Measurements from ENCODE around the gene ENTPD6. TPM values are rescaled to one million over a fixed set of nuclear protein-coding genes. Genes with fewer than 3 reads are reported as not detected.
"Not testable (repeated sequence)": the region's sequence is repeated elsewhere in the genome, so short reads cannot be mapped to it uniquely, and the experiment has no call there.

The ENTPD6 gene
- total and polyA plus RNA-seq, 9 donors: 29.5 to 44.3 (median 33.8) TPM

DNA sequence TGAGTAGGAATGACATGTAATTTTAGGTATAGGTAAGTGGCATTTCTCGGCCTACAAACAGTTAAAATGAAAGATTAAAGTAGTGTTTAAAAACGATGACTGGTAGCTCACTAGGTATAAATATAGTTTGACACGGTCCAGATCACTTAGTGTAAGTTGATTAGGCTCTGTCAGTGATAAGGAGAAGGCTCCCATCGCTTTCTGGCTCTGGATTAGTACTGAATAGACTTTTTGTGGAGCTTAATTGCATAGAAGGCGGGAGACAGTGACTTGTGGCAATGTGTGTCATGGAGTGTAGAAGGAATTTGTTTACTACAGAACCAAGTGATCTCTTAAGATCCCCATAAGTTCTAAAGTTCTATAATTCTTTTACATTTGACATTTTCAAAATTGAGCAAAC is 59.1 kb downstream of the ENTPD6 start:
- H3K27ac ChIP-seq (ENCODE audit: low read length): no peak overlapping the region
- peaks cover 4% of the 10 kb centered on the region for H3K4me1 ChIP-seq (ENCODE audit: control insufficient read depth, insufficient read depth, low read length)
- peaks cover 6% of the 10 kb centered on the region for H3K36me3 ChIP-seq (ENCODE audit: control insufficient read depth, insufficient read depth, low read length)
- WGBS (ENCODE audit: insufficient coverage): 72% methylated on average over 4 of the region's 5 CpGs
- H3K27me3 ChIP-seq (ENCODE audit: control insufficient read depth, insufficient read depth, low read length): no peaks in the 10 kb centered on the region
- H3K9me3 ChIP-seq (replicated peaks; ENCODE audit: control insufficient read depth, low read depth, low read length): no peaks in the 10 kb centered on the region
- H3K4me3 ChIP-seq (ENCODE audit: low read length): no peak overlapping the region
- DNase-seq: no peak

DNA sequence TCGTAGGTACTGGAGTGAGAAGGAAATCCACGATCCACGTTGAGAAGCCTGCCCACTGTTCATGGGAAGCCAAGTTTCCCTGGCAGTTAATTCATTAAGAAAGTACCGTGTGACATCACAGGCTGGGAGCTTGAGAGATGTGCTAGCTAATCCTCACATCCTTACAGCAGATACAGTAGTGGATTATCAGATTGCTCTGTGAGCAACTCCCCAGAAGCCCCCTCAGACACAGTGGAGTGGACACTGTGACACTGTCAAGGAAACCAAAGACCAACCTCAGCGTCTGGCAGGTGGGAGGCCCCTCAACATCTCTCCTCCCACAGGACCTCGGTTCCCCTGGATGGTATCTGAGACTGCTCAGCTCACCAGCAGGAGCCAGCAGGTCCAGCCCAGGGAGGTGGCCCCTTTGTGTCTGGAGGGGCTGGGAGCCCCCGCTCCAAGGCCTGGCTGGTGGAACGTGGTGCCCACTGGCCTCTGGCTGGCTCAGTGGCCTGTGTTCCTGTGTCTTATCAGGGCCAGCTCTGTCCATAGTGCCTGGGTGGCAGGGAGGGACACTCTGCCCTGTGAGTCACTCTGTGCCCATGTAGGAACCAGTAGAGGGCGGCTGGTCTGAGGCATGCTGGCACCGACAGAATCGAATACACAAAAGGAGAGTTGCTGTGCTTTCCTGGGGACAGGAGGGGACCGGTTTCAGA is 59.6 kb downstream of the ENTPD6 start:
- no peaks in the 10 kb centered on the region for H3K4me1 ChIP-seq (ENCODE audit: control insufficient read depth, insufficient read depth, low read length)
- no peak overlapping the region for H3K27ac ChIP-seq (ENCODE audit: low read length)
- 88% methylated on average over 6 of the region's 12 CpGs for WGBS (ENCODE audit: insufficient coverage)
- no peaks in the 10 kb centered on the region for H3K9me3 ChIP-seq (replicated peaks; ENCODE audit: control insufficient read depth, low read depth, low read length)
- H3K27me3 ChIP-seq (ENCODE audit: control insufficient read depth, insufficient read depth, low read length): no peaks in the 10 kb centered on the region
- DNase-seq: no peak
- peaks cover 10% of the 10 kb centered on the region for H3K36me3 ChIP-seq (ENCODE audit: control insufficient read depth, insufficient read depth, low read length)
- no peak overlapping the region for H3K4me3 ChIP-seq (ENCODE audit: low read length)

DNA sequence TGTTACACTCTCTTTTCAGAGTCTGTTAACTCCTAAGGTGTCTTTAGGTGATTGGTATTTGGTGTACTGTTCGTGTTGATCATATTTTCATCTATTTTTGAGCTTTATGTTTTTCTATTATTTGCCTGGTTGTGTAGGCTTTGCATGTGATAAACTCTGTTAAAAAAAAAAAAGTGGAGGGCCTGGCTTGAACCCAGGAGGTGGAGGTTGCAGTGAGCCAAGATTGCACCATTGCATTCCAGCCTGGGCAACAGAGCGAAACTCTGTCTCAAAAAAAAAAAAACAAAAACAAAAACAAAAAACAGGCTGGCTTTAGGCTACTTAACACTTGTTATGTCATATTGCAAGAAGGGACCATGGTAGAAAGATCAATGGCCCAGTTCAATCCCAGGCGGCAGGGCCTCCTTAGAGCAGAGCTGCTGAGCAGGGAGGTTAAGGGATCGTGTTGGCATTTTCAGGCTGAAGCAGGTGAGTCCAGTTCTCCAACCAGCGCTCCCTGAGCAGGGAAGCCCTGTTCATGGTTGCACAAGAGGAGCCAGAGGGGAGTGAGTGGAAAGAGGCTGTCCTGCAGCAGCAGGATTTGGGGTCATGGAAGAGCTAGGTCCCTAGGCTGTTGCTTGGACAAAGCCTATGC is 60.8 kb downstream of the ENTPD6 start:
- no peaks in the 10 kb centered on the region for H3K4me1 ChIP-seq (ENCODE audit: control insufficient read depth, insufficient read depth, low read length)
- DNase-seq: no peak
- no peak overlapping the region for H3K27ac ChIP-seq (ENCODE audit: low read length)

DNA sequence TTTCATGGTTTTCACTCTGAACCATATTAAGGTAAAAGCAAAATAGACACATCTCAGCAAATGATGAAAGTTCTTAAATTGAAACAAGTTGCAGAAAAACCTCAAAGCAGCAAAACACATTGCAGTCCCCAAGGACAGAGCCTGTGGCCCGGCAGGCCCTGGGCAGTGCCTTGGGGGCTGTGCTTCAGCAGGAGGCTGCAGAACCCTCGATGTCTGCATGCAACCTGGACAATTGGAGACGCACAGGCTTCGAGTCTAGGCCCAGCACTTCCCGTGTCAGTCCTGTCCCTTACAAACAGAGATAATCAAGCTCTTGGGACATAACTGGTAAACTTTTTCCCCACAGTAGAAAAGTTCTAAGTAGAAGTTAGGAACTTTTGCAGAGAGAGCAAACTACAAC is 61.6 kb downstream of the ENTPD6 start:
- whole genome bisulfite sequencing (ENCODE audit: insufficient coverage): 78% methylated on average over 2 of the region's 5 CpGs
- no peak overlapping the region for H3K27ac ChIP-seq (ENCODE audit: low read length)
- no peak for DNase-seq
- H3K4me1 ChIP-seq (ENCODE audit: control insufficient read depth, insufficient read depth, low read length): no peaks in the 10 kb centered on the region
- H3K27me3 ChIP-seq (ENCODE audit: control insufficient read depth, insufficient read depth, low read length): no peaks in the 10 kb centered on the region
- H3K4me3 ChIP-seq (ENCODE audit: low read length): no peak overlapping the region
- no peaks in the 10 kb centered on the region for H3K9me3 ChIP-seq (replicated peaks; ENCODE audit: control insufficient read depth, low read depth, low read length)
- H3K36me3 ChIP-seq (ENCODE audit: control insufficient read depth, insufficient read depth, low read length): peaks cover 19% of the 10 kb centered on the region

More for the DNA sequence above, 60.8 kb downstream of the ENTPD6 start:
- 92% methylated on average over 2 of the region's 5 CpGs for WGBS (ENCODE audit: insufficient coverage)
- H3K9me3 ChIP-seq (replicated peaks; ENCODE audit: control insufficient read depth, low read depth, low read length): no peaks in the 10 kb centered on the region
- no peak overlapping the region for H3K4me3 ChIP-seq (ENCODE audit: low read length)
- H3K36me3 ChIP-seq (ENCODE audit: control insufficient read depth, insufficient read depth, low read length): peaks cover 19% of the 10 kb centered on the region
- no peaks in the 10 kb centered on the region for H3K27me3 ChIP-seq (ENCODE audit: control insufficient read depth, insufficient read depth, low read length)

DNA sequence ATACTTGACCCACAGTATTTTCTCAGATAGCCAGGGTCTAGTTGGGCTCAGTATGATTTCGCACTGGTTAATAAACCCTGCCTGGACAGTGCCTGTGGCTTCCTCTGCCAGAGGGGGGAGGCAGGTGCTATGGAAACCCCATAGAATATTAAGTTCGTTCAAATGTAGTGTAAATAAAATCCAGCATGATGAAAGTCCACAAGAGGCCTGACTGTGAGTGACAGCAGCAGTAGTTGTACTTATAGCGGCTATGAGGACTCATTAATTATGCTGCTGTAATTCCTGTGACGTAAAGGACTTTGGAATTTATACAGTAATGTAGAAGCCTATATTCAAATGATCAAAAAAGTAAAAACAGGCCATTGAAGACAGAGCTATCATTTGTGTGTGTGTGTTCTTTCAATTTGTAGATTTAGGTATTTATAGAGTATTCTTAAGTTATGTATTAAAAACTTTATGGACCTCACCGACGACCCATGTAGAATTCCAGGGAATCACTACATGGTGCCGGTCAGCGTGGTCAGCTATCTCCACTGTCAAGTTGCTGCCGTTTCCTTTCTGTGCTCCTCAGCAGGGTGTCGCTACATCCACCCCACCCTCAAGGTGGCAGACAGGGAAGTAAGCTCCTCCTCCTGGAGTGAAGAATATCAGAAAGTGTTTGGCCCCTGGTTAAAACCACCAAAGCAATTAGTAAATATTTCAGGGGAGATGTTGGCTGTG is 62.4 kb downstream of the ENTPD6 start:
- peaks cover 19% of the 10 kb centered on the region for H3K36me3 ChIP-seq (ENCODE audit: control insufficient read depth, insufficient read depth, low read length)
- no peak overlapping the region for H3K27ac ChIP-seq (ENCODE audit: low read length)
- H3K4me3 ChIP-seq (ENCODE audit: low read length): no peak overlapping the region
- no peaks in the 10 kb centered on the region for H3K4me1 ChIP-seq (ENCODE audit: control insufficient read depth, insufficient read depth, low read length)
- DNase-seq: no peak
- 88% methylated on average over 4 of the region's 10 CpGs for WGBS (ENCODE audit: insufficient coverage)
- H3K27me3 ChIP-seq (ENCODE audit: control insufficient read depth, insufficient read depth, low read length): no peaks in the 10 kb centered on the region
- no peaks in the 10 kb centered on the region for H3K9me3 ChIP-seq (replicated peaks; ENCODE audit: control insufficient read depth, low read depth, low read length)

DNA sequence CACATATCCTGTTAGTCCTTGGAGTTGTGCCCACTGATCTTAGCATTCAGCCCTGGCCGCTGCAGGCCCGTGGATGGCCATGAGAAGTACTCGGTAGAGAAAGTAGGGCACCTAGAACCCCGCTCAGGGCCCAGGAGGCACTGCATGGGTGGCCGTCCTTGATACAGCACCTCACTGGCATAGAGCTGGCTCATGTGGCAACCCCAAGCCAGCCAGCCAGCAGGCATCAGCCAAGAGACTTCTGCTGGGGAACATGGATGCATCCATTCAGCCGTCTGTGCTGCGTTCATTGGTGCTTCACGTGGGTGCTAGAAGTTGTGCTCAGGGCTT is 62.9 kb downstream of the ENTPD6 start:
- no peaks in the 10 kb centered on the region for H3K9me3 ChIP-seq (replicated peaks; ENCODE audit: control insufficient read depth, low read depth, low read length)
- no peaks in the 10 kb centered on the region for H3K4me1 ChIP-seq (ENCODE audit: control insufficient read depth, insufficient read depth, low read length)
- no peak overlapping the region for H3K4me3 ChIP-seq (ENCODE audit: low read length)
- no peak for DNase-seq
- H3K27me3 ChIP-seq (ENCODE audit: control insufficient read depth, insufficient read depth, low read length): no peaks in the 10 kb centered on the region
- no peak overlapping the region for H3K27ac ChIP-seq (ENCODE audit: low read length)
- 87% methylated on average over 8 of the region's 8 CpGs for WGBS (ENCODE audit: insufficient coverage)
- H3K36me3 ChIP-seq (ENCODE audit: control insufficient read depth, insufficient read depth, low read length): peaks cover 19% of the 10 kb centered on the region

DNA sequence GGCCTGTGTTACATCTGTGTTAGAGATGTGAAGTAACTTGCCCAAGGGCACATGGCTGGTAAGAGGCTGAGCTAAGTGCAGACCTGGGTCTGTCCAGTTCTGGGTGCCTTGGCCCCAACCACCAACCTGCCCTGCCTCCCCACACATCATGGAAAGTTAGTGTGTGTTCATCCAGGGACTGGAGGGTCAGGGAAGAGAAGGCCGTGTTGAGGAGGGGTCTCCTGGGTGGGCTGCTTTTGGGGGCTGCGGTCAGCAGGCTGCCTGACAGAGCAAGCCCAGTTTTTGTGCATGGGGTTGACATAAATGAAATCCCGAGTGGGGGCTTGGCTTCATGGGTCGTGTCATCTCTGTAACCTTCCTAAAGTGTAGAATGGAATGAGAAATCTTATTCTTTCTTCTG is 63.3 kb downstream of the ENTPD6 start:
- no peak overlapping the region for H3K27ac ChIP-seq (ENCODE audit: low read length)
- no peaks in the 10 kb centered on the region for H3K4me1 ChIP-seq (ENCODE audit: control insufficient read depth, insufficient read depth, low read length)

DNA sequence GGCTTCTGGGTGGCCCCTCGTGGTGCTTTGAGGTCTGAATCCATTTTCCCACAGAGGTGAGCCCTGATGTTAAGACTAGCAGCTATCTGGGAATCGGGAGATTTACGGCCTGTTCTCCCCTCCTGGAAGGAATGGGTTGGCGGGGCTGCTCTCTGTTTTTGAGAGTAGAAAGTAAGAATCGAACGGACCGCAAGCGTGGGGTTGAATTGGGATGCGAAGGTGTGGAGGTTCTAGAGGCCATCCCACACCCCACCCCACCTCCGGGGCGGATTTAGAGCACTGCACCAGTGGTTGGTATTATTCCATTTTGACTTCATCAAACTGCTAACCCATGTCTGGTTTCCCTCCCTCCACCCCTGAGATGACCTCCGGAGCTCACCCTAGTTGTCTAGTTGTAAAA is 63.8 kb downstream of the ENTPD6 start:
- no peak overlapping the region for H3K27ac ChIP-seq (ENCODE audit: low read length)
- no peaks in the 10 kb centered on the region for H3K9me3 ChIP-seq (replicated peaks; ENCODE audit: control insufficient read depth, low read depth, low read length)
- H3K4me3 ChIP-seq (ENCODE audit: low read length): no peak overlapping the region
- 93% methylated on average over 4 of the region's 12 CpGs for WGBS (ENCODE audit: insufficient coverage)
- H3K36me3 ChIP-seq (ENCODE audit: control insufficient read depth, insufficient read depth, low read length): peaks cover 19% of the 10 kb centered on the region
- no peaks in the 10 kb centered on the region for H3K4me1 ChIP-seq (ENCODE audit: control insufficient read depth, insufficient read depth, low read length)
- H3K27me3 ChIP-seq (ENCODE audit: control insufficient read depth, insufficient read depth, low read length): no peaks in the 10 kb centered on the region
- DNase-seq: no peak

More for the DNA sequence above, 63.3 kb downstream of the ENTPD6 start:
- no peak overlapping the region for H3K4me3 ChIP-seq (ENCODE audit: low read length)
- H3K36me3 ChIP-seq (ENCODE audit: control insufficient read depth, insufficient read depth, low read length): peaks cover 19% of the 10 kb centered on the region
- no peaks in the 10 kb centered on the region for H3K27me3 ChIP-seq (ENCODE audit: control insufficient read depth, insufficient read depth, low read length)
- WGBS (ENCODE audit: insufficient coverage): 86% methylated on average over 3 of the region's 4 CpGs
- H3K9me3 ChIP-seq (replicated peaks; ENCODE audit: control insufficient read depth, low read depth, low read length): no peaks in the 10 kb centered on the region
- DNase-seq: no peak

DNA sequence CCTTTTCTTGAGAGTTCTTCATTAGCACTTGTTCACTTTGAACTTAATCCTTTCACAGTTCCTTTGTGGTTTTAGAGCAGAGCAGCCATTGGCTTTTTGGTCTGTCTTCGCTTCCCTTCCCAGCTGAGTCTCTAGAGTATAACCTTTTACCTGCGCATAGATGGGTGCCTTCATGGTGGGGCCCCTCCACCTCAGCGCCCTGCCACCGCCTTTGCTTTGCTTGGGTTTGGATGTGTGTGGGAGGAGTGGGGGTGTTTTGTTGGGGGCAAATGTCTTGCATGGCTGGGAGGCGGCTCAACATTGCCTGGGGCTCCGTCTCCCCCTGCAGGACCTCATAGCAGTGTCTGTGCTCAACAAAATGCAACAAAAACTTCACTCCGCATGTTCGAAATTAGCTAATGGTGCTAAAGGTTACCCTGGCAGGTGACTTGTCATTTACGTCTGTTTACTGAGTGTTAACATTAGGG is 64.3 kb downstream of the ENTPD6 start:
- DNase-seq: no peak
- Histone ChIP-seq H3K36me3 (ENCODE audit: control insufficient read depth, insufficient read depth, low read length) (peaks cover 19% of the 10 kb centered on the region), H3K9me3 (replicated peaks; ENCODE audit: control insufficient read depth, low read depth, low read length) (no peaks in the 10 kb centered on the region), H3K27ac (ENCODE audit: low read length) (no peak overlapping the region), H3K27me3 (ENCODE audit: control insufficient read depth, insufficient read depth, low read length) (no peaks in the 10 kb centered on the region), H3K4me3 (ENCODE audit: low read length) (no peak overlapping the region), H3K4me1 (ENCODE audit: control insufficient read depth, insufficient read depth, low read length) (no peaks in the 10 kb centered on the region)
- 96% methylated on average over 4 of the region's 9 CpGs for WGBS (ENCODE audit: insufficient coverage)

DNA sequence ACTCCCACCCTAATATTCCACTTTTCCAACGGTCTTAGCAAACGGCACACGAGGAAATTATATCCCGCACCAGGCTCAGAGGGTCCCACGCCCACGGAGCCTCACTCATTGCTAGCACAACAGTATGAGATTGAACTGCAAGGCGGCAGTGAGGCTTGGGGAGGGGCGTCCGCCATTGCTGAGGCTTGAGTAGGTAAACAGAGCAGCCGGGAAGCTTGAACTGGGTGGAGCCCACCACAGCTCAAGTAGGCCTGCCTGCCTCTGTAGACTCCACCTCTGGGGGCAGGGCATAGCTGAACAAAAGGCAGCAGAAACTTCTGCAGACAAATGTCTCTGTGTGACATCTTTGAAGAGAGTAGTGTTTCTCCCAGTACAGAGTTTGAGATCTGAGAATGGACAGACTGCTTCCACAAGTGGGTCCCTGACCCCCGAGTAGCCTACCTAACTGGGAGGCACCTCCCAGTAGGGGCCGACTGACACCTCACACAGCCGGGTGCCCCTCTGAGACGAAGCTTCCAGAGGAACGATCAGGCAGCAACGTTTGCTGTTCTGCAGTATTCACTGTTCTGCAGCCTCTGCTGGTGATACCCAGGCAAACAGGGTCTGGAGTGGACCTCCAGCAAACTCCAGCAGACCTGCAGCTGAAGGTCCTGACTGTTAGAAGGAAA is 65.4 kb downstream of the ENTPD6 start:
- not testable (repeated sequence) for H3K4me1 ChIP-seq (ENCODE audit: control insufficient read depth, insufficient read depth, low read length); H3K27me3 ChIP-seq (ENCODE audit: control insufficient read depth, insufficient read depth, low read length); H3K27ac ChIP-seq (ENCODE audit: low read length); H3K4me3 ChIP-seq (ENCODE audit: low read length); H3K9me3 ChIP-seq (replicated peaks; ENCODE audit: control insufficient read depth, low read depth, low read length); DNase-seq
- WGBS (ENCODE audit: insufficient coverage): 97% methylated on average over 10 of the region's 16 CpGs
- H3K36me3 ChIP-seq (ENCODE audit: control insufficient read depth, insufficient read depth, low read length): peaks cover 19% of the 10 kb centered on the region
